DOHH2 (cell line): Measurements from ENCODE around the gene NFKBIE.

Source experiments
- CTCF ChIP-seq: fragments of 200-600 bp; sonication (generic); IDR thresholded peaks from one replicate; pipeline ENCODE4 v1.5.1; 2014; ENCODE audit warnings: antibody characterized with exemption, mild to moderate bottlenecking, low read depth, low read length; ENCODE audit not compliant: poor library complexity, severe bottlenecking
- EZH2phosphoT487 ChIP-seq: fragments of 200-600 bp; sonication (generic); IDR thresholded peaks from 2 replicates; pipeline ENCODE4 v1.6.1; 2017; ENCODE audit warnings: borderline replicate concordance, mild to moderate bottlenecking, antibody characterized with exemption, low read length, moderate library complexity, mixed read lengths

GRCh38 chr6:44260011-44260410 is 5.3 kb downstream of the NFKBIE start:
- TF ChIP-seq CTCF (no peak), EZH2phosphoT487 (no peak)
